HEK293 (cell line): ENCODE results near the gene CDCA4.

Experiments
- CTCF ChIA-PET: fragments of 350-600 bp; formaldehyde crosslinking; extraction: SDS; loops from one replicate; lab custom pipeline; 2021; ENCODE audit warnings: antibody characterized with exemption; lab: Yijun Ruan, JAX
- POLR2A ChIA-PET: fragments of 300-600 bp; formaldehyde crosslinking; extraction: SDS; loops from one replicate; lab custom pipeline; 2020; ENCODE audit warnings: antibody characterized with exemption, inconsistent platforms; lab: Yijun Ruan, JAX
- H3K27ac ChIP-seq: fragments of 200-500 bp; sonication (Bioruptor generic); 2 replicates; pipeline ENCODE4 v1.5.1; 2014; ENCODE audit warnings: low read depth, low read length, control low read depth, inconsistent platforms; ENCODE audit errors: extremely low read depth
- H3K36me3 ChIP-seq, 2 experiments: fragments of 200-500 bp in 1 of 2; sonication (Bioruptor generic) in 1 of 2; 1 replicate in 1 of 2; 2 replicates in 1 of 2; pipeline ENCODE4 v1.5.1; 2014 to 2017; ENCODE audit warnings: inconsistent platforms in 2 of 2, low read length in 2 of 2; ENCODE audit not compliant: control insufficient read depth in 2 of 2, insufficient read depth in 1 of 2
- H3K4me1 ChIP-seq: fragments of 200-500 bp; sonication (Bioruptor generic); 2 replicates; pipeline ENCODE4 v1.5.1; 2014; ENCODE audit warnings: mild to moderate bottlenecking, low read length, inconsistent platforms; ENCODE audit not compliant: control insufficient read depth, insufficient read depth
- H3K4me3 ChIP-seq: 2 replicates; pipeline ENCODE4 v1.5.1; 2011; ENCODE audit warnings: low read depth, mild to moderate bottlenecking, control low read depth, low read length, moderate library complexity
- H3K9me3 ChIP-seq: fragments of 200-500 bp; sonication (Bioruptor generic); 2 replicates; pipeline ENCODE4 v1.5.1; 2014; ENCODE audit warnings: low read depth, low read length, inconsistent platforms; ENCODE audit not compliant: control insufficient read depth, insufficient read depth
- BCL11B ChIP-seq: fragments of 450-650 bp; formaldehyde crosslinking; IDR thresholded peaks from 2 replicates; pipeline ENCODE4 v1.5.1; 2016; ENCODE audit warnings: low read depth, missing biosample characterization, missing genetic modification characterization
- GLIS1 ChIP-seq: fragments of 450-650 bp; formaldehyde crosslinking; IDR thresholded peaks from 2 replicates; pipeline ENCODE4 v1.5.1; 2016; ENCODE audit warnings: missing biosample characterization, missing genetic modification characterization
- GLIS2 ChIP-seq: fragments of 450-650 bp; formaldehyde crosslinking; IDR thresholded peaks from 2 replicates; pipeline ENCODE4 v1.5.1; 2016; ENCODE audit warnings: missing biosample characterization, missing genetic modification characterization
- HOXA7 ChIP-seq: sonication (generic); formaldehyde crosslinking; IDR thresholded peaks from 2 replicates; pipeline ENCODE4 v1.8.1; 2022; ENCODE audit warnings: missing genetic modification reagents, borderline replicate concordance
- KLF1 ChIP-seq: fragments of 450-650 bp; formaldehyde crosslinking; IDR thresholded peaks from 2 replicates; pipeline ENCODE4 v1.5.1; 2016; ENCODE audit warnings: missing biosample characterization, missing genetic modification characterization
- KLF17 ChIP-seq: fragments of 450-650 bp; formaldehyde crosslinking; IDR thresholded peaks from 2 replicates; pipeline ENCODE4 v1.5.1; 2016; ENCODE audit warnings: missing biosample characterization, missing genetic modification characterization
- KLF7 ChIP-seq: fragments of 450-650 bp; formaldehyde crosslinking; IDR thresholded peaks from 2 replicates; pipeline ENCODE4 v1.5.1; 2016; ENCODE audit warnings: missing biosample characterization, missing genetic modification characterization, borderline replicate concordance
- KLF8 ChIP-seq: fragments of 450-650 bp; formaldehyde crosslinking; IDR thresholded peaks from 2 replicates; pipeline ENCODE4 v1.5.1; 2016; ENCODE audit warnings: missing biosample characterization, missing genetic modification characterization
- KLF9 ChIP-seq: fragments of 450-650 bp; formaldehyde crosslinking; IDR thresholded peaks from 2 replicates; pipeline ENCODE4 v1.5.1; 2016; ENCODE audit warnings: missing biosample characterization, missing genetic modification characterization, low read depth
- MEIS1 ChIP-seq: sonication (generic); formaldehyde crosslinking; IDR thresholded peaks from 2 replicates; pipeline ENCODE4 v1.8.1; 2022; ENCODE audit warnings: missing genetic modification reagents, mild to moderate bottlenecking, borderline replicate concordance
- PATZ1 ChIP-seq: fragments of 450-650 bp; formaldehyde crosslinking; IDR thresholded peaks from 2 replicates; pipeline ENCODE4 v1.5.1; 2016; ENCODE audit warnings: missing biosample characterization, missing genetic modification characterization
- SALL2 ChIP-seq: fragments of 450-650 bp; formaldehyde crosslinking; IDR thresholded peaks from 2 replicates; pipeline ENCODE4 v1.5.0; 2017; ENCODE audit warnings: missing biosample characterization, mild to moderate bottlenecking, missing genetic modification characterization, borderline replicate concordance
- SCRT1 ChIP-seq: fragments of 450-650 bp; formaldehyde crosslinking; IDR thresholded peaks from 2 replicates; pipeline ENCODE4 v1.5.1; 2016; ENCODE audit warnings: missing biosample characterization, missing genetic modification characterization, borderline replicate concordance
- SP2 ChIP-seq: fragments of 450-650 bp; formaldehyde crosslinking; IDR thresholded peaks from 2 replicates; pipeline ENCODE4 v1.5.1; 2016; ENCODE audit warnings: missing biosample characterization, missing genetic modification characterization
- SP3 ChIP-seq: fragments of 450-650 bp; formaldehyde crosslinking; IDR thresholded peaks from 2 replicates; pipeline ENCODE4 v1.5.1; 2016; ENCODE audit warnings: missing biosample characterization, missing genetic modification characterization
- ZBTB17 ChIP-seq: fragments of 450-650 bp; formaldehyde crosslinking; IDR thresholded peaks from 2 replicates; pipeline ENCODE4 v1.5.1; 2016; ENCODE audit warnings: missing biosample characterization, missing genetic modification characterization
- ZFHX2 ChIP-seq: fragments of 450-650 bp; formaldehyde crosslinking; conservative IDR thresholded peaks from 2 replicates; pipeline ENCODE4 v1.5.1; 2016; ENCODE audit warnings: missing biosample characterization, missing genetic modification characterization
- ZIC2 ChIP-seq: fragments of 450-650 bp; formaldehyde crosslinking; IDR thresholded peaks from 2 replicates; pipeline ENCODE4 v1.5.1; 2016; ENCODE audit warnings: missing biosample characterization, missing genetic modification characterization
- ZNF112 ChIP-seq: fragments of 450-650 bp; formaldehyde crosslinking; IDR thresholded peaks from 2 replicates; pipeline ENCODE4 v1.5.0; 2017; ENCODE audit warnings: missing biosample characterization, missing genetic modification characterization
- ZNF121 ChIP-seq: fragments of 450-650 bp; formaldehyde crosslinking; IDR thresholded peaks from 2 replicates; pipeline ENCODE4 v1.5.1; 2016; ENCODE audit warnings: missing biosample characterization, missing genetic modification characterization
- ZNF341 ChIP-seq: fragments of 450-650 bp; formaldehyde crosslinking; IDR thresholded peaks from 2 replicates; pipeline ENCODE4; 2016; ENCODE audit warnings: low read depth, missing biosample characterization, missing genetic modification characterization
- ZNF366 ChIP-seq: fragments of 450-650 bp; formaldehyde crosslinking; conservative IDR thresholded peaks from 2 replicates; pipeline ENCODE4 v1.5.1; 2016; ENCODE audit warnings: missing biosample characterization, missing genetic modification characterization
- ZNF449 ChIP-seq: fragments of 450-650 bp; formaldehyde crosslinking; IDR thresholded peaks from 2 replicates; pipeline ENCODE4 v1.5.1; 2017; ENCODE audit warnings: missing biosample characterization, mild to moderate bottlenecking, missing genetic modification characterization, moderate library complexity
- ZNF560 ChIP-seq: fragments of 450-650 bp; formaldehyde crosslinking; IDR thresholded peaks from 2 replicates; pipeline ENCODE4 v1.5.1; 2017; ENCODE audit warnings: missing biosample characterization, missing genetic modification characterization, borderline replicate concordance
- ZNF561 ChIP-seq: fragments of 450-650 bp; IDR thresholded peaks from 2 replicates; pipeline ENCODE4 v1.5.1; 2018; ENCODE audit warnings: missing biosample characterization, missing genetic modification characterization, borderline replicate concordance
- ZNF596 ChIP-seq: fragments of 450-650 bp; IDR thresholded peaks from 2 replicates; pipeline ENCODE4 v1.5.0; 2018; ENCODE audit warnings: missing biosample characterization, mild to moderate bottlenecking, missing genetic modification characterization, moderate library complexity
- ZNF654 ChIP-seq: fragments of 450-650 bp; formaldehyde crosslinking; IDR thresholded peaks from 2 replicates; pipeline ENCODE4 v1.5.1; 2016; ENCODE audit warnings: low read depth, missing biosample characterization, missing genetic modification characterization
- ZNF701 ChIP-seq: fragments of 450-650 bp; formaldehyde crosslinking; IDR thresholded peaks from 2 replicates; pipeline ENCODE4 v1.5.1; 2016; ENCODE audit warnings: missing biosample characterization, missing genetic modification characterization
- ZNF791 ChIP-seq: fragments of 450-650 bp; formaldehyde crosslinking; IDR thresholded peaks from 2 replicates; pipeline ENCODE4 v1.5.1; 2016; ENCODE audit warnings: missing biosample characterization, missing genetic modification characterization

Gene CDCA4

GRCh38 chr14:104971447-104972240 is 49.2 kb downstream of the CDCA4 start:
- ChIA-PET POLR2A (interaction anchor here (0.6 to 1.2 kb wide), 2 partner anchors 38 to 95 kb away, joined by 3 to 5 read pairs; no protein-coding TSS in a partner anchor), CTCF (interaction anchor here (5.9 kb wide), 1 partner anchor 72 kb away, joined by 109 read pairs; no protein-coding TSS in a partner anchor)
- H3K4me1 ChIP-seq: peaks cover 11% of the 10 kb centered on the region

GRCh38 chr14:104970231-104971068 is 50.4 kb downstream of the CDCA4 start:
- Histone ChIP-seq H3K4me3 (no peak overlapping the region), H3K36me3 (no peaks in the 10 kb centered on the region), H3K27ac (no peak overlapping the region), H3K9me3 (no peaks in the 10 kb centered on the region), H3K4me1 (peaks cover 11% of the 10 kb centered on the region)
- ChIA-PET CTCF (interaction anchor here (1.1 to 2.1 kb wide), 2 partner anchors 74 to 76 kb away, joined by 3 to 7 read pairs; no protein-coding TSS in a partner anchor), POLR2A (interaction anchor here (0.6 to 0.9 kb wide), 2 partner anchors 15 to 94 kb away, joined by 3 to 4 read pairs; partner anchors contain the start of gene CLBA1)
- peak; percentile 50; the same call in 1 of the 2 replicates for TF ChIP-seq KLF9 (tag by site-specific recombination)
- TF ChIP-seq ZNF791: no peak
- peak; percentile 68; the same call in 1 of the 2 replicates for TF ChIP-seq KLF7 (tag by site-specific recombination)
- TF ChIP-seq ZNF341 (tag by site-specific recombination): peak; percentile 80
- TF ChIP-seq ZNF654 (tag by site-specific recombination): no peak
- peak; percentile 45; the same call in 1 of the 2 replicates for TF ChIP-seq ZBTB17
- TF ChIP-seq ZNF560 (tag by site-specific recombination): no peak
- TF ChIP-seq KLF17 (tag by site-specific recombination): peak; percentile 76
- TF ChIP-seq KLF1: peak; percentile 98
- no peak for TF ChIP-seq SALL2 (tag by site-specific recombination)
- no peak for TF ChIP-seq ZNF366
- no peak for TF ChIP-seq HOXA7 (CRISPR knock-in tag)
- no peak for TF ChIP-seq ZNF561 (tag by site-specific recombination)
- TF ChIP-seq GLIS2 (tag by site-specific recombination): peak; percentile 71
- TF ChIP-seq BCL11B (tag by site-specific recombination): peak; percentile 45; the same call in 1 of the 2 replicates
- peak; percentile 42; the same call in 1 of the 2 replicates for TF ChIP-seq ZNF121 (tag by site-specific recombination)
- TF ChIP-seq ZIC2 (tag by site-specific recombination): peak; percentile 47
- peak; percentile 72 for TF ChIP-seq GLIS1 (tag by site-specific recombination)
- TF ChIP-seq PATZ1 (tag by site-specific recombination): peak; percentile 89
- peak; percentile 59 for TF ChIP-seq SP2 (tag by site-specific recombination)
- TF ChIP-seq SP3 (tag by site-specific recombination): peak; percentile 54
- peak; percentile 66; the same call in 1 of the 2 replicates for TF ChIP-seq KLF8
- TF ChIP-seq ZFHX2 (tag by site-specific recombination): peak; percentile 77
- no peak for TF ChIP-seq ZNF596 (tag by site-specific recombination)
- no peak for TF ChIP-seq SCRT1 (tag by site-specific recombination)

More at GRCh38 chr14:104971447-104972240, 49.2 kb downstream of the CDCA4 start:
- no peaks in the 10 kb centered on the region for H3K9me3 ChIP-seq
- no peak overlapping the region for H3K4me3 ChIP-seq
- TF ChIP-seq ZBTB17 (no peak), ZNF449 (no peak), ZNF701 (no peak), ZNF112 (tag by site-specific recombination) (no peak), MEIS1 (CRISPR knock-in tag) (no peak)
- no peaks in the 10 kb centered on the region for H3K36me3 ChIP-seq
- no peak overlapping the region for H3K27ac ChIP-seq
